Central memory CD8-positive, alpha-beta T cell (primary cell): ENCODE results near the gene RPH3AL.
A peak's percentile ranks its signal among the peaks of the same experiment; 100 is the strongest.

Experiments used
- ATAC-seq: fragments of 150-1000 bp; cut with Tn5 transposase; replicated peaks from 2 replicates; pipeline ENCODE4 v1.10.0; 2022; ENCODE audit warnings: mild to moderate bottlenecking, moderate FRiP score, moderate number of reproducible peaks; ENCODE audit not compliant: poor library complexity, severe bottlenecking; ENCODE audit errors: extremely low read depth
- DNase-seq, 2 donors: peaks; one replicate each; pipeline ENCODE4 v3.0.0; 2021; ENCODE audit warnings: low spot score in 2 of 2
- H3K27ac Mint-ChIP-seq: one replicate; pipeline ENCODE4 v1.8.0; 2022; ENCODE audit warnings: low read depth, mild to moderate bottlenecking, moderate library complexity, mixed read lengths
- H3K27me3 Mint-ChIP-seq: one replicate; pipeline ENCODE4 v1.8.0; 2022; ENCODE audit warnings: mixed read lengths
- H3K36me3 Mint-ChIP-seq: one replicate; pipeline ENCODE4 v1.8.0; 2022; ENCODE audit warnings: mild to moderate bottlenecking, moderate library complexity, mixed read lengths; ENCODE audit not compliant: insufficient read depth
- H3K4me1 Mint-ChIP-seq: one replicate; pipeline ENCODE4 v1.8.0; 2022; ENCODE audit warnings: mixed read lengths
- H3K4me3 Mint-ChIP-seq: one replicate; pipeline ENCODE4 v1.8.0; 2022; ENCODE audit warnings: mild to moderate bottlenecking, moderate library complexity, mixed read lengths
- H3K9me3 Mint-ChIP-seq: one replicate; pipeline ENCODE4 v1.8.0; 2022; ENCODE audit warnings: mixed read lengths

Gene RPH3AL

DNA sequence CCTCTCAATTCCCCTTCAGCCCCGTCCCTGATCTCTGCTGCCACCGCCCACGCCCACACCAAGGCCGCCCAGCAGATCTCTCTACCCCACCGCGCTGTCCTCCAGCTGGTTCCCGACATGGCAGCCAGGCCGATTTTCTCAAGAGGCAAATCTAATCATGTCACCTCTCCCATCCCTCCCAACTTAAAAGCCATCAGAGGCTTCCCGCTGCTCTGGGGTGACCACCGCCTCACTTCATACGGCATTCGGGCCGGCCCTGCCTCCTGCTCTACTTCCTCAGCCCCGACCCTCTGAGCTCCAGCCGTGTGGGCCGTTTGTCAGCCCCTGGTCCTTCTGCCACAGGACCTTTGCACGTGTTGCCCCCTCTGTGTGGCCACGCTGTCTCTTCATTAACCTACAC, 63.2 kb downstream of the RPH3AL start:
- Mint-ChIP-seq H3K27ac (peak overlapping the region; percentile 87), H3K4me1 (peaks cover 19% of the 10 kb centered on the region), H3K36me3 (peaks cover 10% of the 10 kb centered on the region), H3K4me3 (no peak overlapping the region), H3K9me3 (no peaks in the 10 kb centered on the region), H3K27me3 (peaks cover 13% of the 10 kb centered on the region)
- ATAC-seq (no peak), DNase-seq (no peak)

DNA sequence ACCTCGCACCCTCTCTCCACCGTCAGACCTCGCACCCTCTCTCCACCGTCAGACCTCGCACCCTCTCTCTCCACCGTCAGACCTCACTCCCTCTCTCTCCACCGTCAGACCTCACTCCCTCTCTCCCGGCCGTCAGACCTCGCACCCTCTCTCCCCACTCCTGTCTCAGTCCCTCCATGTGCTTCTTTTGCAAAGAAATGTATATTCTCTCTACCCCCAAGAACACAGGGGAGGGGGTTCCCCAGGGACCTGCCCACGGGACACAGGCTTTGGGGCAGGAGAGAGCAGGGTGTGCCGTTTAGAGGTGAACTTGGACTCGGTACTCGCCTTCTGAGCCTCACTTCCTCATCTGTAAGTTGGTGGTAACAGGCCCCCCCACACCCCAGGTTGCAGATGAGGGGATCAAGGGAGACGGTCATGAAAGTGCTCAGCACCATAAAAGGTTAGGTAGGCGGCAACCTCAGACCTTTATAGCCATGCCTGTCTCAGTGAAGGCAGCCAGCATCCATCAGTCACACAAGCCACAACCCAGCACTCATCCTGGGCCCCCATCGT, 63.7 kb downstream of the RPH3AL start:
- no peak overlapping the region for H3K4me3 Mint-ChIP-seq
- peaks cover 12% of the 10 kb centered on the region for H3K27me3 Mint-ChIP-seq
- peak overlapping the region; percentile 87 for H3K27ac Mint-ChIP-seq
- no peaks in the 10 kb centered on the region for H3K9me3 Mint-ChIP-seq
- DNase-seq (no peak), ATAC-seq (peak; percentile 28)
- peaks cover 10% of the 10 kb centered on the region for H3K36me3 Mint-ChIP-seq
- H3K4me1 Mint-ChIP-seq: peaks cover 19% of the 10 kb centered on the region

DNA sequence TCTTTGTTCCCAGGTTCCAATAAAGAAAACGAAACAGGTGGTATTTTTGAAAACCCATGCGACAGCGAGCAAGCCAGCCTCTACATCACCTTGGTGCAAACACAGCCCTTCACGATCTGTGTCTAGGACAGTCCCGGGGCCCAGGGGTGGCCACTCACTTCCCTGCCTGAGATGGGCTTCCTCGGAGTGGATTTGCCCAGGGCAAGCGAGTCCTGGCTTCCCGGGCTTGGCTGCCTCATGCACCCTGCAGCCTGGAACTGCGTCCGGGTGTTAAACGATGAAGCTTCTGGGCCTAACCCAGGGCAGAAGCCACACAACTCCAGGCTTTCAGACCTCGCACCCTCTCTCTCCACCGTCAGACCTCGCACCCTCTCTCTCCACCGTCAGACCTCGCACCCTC, 66.0 kb downstream of the RPH3AL start:
- no peak for ATAC-seq
- DNase-seq: no peak
- no peak overlapping the region for H3K4me3 Mint-ChIP-seq
- peaks cover 12% of the 10 kb centered on the region for H3K4me1 Mint-ChIP-seq
- H3K27ac Mint-ChIP-seq: no peak overlapping the region
- peaks cover 8% of the 10 kb centered on the region for H3K36me3 Mint-ChIP-seq
- H3K9me3 Mint-ChIP-seq: no peaks in the 10 kb centered on the region
- H3K27me3 Mint-ChIP-seq: no peaks in the 10 kb centered on the region

DNA sequence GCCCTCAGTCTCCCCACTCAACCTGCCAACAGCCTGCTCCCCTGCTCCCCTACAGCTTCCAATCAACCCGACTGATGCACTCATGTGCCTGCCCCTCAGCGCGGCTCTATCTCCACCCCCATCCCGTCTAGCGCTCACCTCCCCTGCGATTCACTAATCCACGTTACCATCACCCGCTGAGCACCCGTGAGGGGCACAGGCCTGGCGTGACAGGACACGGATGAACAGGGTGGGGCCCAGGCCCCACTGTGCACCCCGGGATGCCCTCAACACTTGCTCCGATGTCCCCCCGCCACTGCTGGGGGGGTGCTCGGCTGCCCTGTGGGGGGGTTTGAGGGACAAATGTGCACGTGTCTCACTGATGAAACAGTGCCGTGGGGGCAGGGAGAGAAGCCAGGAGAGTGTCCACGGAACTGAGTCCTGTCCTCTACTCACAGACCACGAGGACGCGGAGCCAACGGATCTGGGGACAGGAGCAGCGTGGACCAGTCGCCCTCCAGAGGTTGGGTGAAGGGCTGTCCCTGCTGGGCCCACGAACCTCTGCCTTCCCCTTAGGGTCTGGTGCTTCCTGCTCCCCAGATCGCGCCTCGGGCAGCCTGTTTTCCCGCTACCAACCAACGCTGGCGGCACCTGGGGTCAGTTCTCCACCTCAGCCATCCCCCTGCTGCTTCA, 66.7 kb downstream of the RPH3AL start:
- DNase-seq (no peak), ATAC-seq (no peak)
- Mint-ChIP-seq H3K36me3 (peaks cover 8% of the 10 kb centered on the region), H3K9me3 (no peaks in the 10 kb centered on the region), H3K27ac (no peak overlapping the region), H3K4me1 (peaks cover 12% of the 10 kb centered on the region), H3K4me3 (no peak overlapping the region), H3K27me3 (no peaks in the 10 kb centered on the region)

DNA sequence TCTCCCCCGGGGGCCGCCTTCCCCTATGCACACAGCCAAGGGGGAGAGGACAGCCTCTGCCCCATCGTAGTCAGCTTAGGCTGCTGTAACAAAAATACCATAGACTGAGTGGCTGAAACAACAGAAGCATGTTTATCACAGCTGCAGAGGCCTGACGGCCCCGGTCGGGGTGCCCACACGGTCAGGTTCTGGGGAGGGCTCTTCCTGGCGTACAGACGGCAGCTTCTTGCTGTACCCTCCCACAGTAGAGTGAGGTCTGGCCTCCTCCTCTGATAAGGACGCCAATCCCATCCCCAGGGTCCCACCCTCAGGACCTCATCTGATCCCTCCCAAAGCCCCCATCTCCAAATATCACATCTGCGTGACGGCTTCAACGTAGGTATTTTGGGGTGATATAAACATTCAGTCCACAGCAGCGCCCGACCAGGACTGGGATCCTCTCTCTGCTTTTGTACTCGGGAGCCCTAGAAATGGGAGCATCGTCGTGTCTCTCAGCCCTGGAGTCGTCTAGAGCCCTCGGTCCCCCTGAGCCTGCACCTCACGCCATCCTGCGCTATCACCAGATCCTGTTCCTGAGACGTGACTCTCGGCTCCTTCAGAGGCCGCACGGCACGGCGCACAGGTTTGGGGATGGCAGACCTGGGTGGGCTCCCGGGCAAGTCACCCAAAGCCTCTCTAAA, 67.8 kb downstream of the RPH3AL start:
- Mint-ChIP-seq H3K27me3 (peaks cover 6% of the 10 kb centered on the region), H3K36me3 (peaks cover 8% of the 10 kb centered on the region), H3K9me3 (no peaks in the 10 kb centered on the region), H3K4me3 (no peak overlapping the region), H3K27ac (no peak overlapping the region), H3K4me1 (peaks cover 11% of the 10 kb centered on the region)
- DNase-seq (no peak), ATAC-seq (no peak)

DNA sequence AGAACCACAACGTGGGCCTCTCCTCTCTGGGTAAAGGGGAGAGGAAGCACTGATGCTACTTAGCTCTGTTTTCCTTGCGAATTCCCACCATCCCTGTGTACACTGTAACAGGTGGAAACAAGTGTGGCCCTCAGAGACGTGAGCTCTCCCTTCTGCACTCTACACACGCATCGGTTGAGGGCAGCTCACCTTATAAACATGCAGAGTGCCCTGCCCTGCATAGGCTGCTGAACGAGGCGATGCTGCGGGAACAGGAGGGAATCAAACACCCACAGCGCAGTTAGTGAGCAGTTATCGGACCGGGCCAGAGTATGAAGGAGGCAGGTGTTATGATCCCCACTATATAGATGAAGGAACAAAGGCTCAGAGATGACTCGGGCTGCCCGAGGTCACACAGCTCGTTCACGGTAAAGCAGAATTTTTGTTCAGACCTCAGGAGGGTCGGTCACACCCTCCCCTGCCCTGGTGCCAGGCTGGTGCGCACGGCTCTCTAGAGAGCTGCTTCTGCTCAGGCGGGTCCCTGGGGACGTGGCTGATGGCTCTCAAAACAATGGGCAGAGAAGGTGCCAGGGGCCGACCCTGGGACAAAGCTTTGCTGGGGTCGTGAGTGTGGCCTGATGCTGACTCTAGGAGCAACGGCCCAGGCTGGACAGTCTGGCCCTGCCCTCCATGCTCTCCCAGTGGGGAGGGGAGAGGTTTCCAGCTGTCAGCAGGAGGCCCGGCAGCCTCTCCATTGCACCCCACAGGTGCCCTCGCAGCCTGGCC, 68.5 kb downstream of the RPH3AL start:
- no peak for ATAC-seq
- no peak overlapping the region for H3K4me3 Mint-ChIP-seq
- H3K27me3 Mint-ChIP-seq: peaks cover 6% of the 10 kb centered on the region
- no peaks in the 10 kb centered on the region for H3K9me3 Mint-ChIP-seq
- peaks cover 4% of the 10 kb centered on the region for H3K4me1 Mint-ChIP-seq
- no peak for DNase-seq
- H3K36me3 Mint-ChIP-seq: peaks cover 7% of the 10 kb centered on the region
- H3K27ac Mint-ChIP-seq: no peak overlapping the region

DNA sequence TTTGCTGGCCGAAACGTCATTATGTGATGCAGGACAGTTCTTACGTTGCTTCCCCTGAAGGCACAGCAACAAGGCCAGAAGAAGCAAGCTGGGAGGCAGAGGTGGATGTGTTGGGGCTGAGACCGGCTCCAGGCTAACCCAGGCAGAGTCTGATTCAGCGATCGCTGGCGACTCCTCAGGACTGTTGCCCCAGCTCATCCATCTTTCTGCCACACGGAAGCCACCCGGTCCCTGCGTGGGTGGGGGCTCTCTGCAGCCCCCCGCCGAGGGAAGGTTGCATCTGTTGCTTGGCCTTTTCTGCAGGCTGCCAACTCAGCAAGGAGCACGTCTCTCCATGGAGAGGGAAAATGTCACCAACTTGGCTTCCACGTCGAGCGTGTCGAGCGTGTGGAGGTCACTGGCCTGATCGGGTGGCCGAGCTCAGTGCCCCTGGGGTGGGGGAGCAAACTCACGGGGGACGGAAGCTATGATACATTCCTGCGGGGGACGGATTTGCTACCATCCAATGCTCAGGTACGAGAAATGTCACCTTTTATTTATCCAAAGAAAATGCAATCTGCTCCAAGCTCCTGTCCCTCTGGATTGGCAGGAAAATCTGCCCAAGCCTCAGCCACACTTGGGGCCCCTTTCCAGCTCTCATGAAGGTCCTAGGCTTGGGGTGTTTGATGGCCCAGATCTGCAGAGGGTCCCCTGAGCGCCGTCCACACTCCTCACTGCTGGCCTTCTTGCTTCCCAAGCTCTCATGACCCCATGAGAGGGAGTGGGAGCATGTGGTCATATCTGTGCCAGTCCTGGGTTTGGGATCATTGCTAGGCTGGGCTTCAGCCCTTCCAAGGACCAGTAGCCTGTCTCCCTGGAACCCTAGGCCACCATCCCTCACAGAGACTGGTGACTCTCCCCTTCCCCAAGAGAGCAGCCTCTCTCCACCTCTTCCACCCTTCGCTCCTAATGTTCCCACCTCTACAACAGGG, 69.4 kb downstream of the RPH3AL start:
- DNase-seq (no peak), ATAC-seq (no peak)
- H3K27me3 Mint-ChIP-seq: peaks cover 6% of the 10 kb centered on the region
- H3K36me3 Mint-ChIP-seq: peaks cover 5% of the 10 kb centered on the region
- no peaks in the 10 kb centered on the region for H3K9me3 Mint-ChIP-seq
- no peaks in the 10 kb centered on the region for H3K4me1 Mint-ChIP-seq
- H3K27ac Mint-ChIP-seq: no peak overlapping the region
- no peak overlapping the region for H3K4me3 Mint-ChIP-seq

DNA sequence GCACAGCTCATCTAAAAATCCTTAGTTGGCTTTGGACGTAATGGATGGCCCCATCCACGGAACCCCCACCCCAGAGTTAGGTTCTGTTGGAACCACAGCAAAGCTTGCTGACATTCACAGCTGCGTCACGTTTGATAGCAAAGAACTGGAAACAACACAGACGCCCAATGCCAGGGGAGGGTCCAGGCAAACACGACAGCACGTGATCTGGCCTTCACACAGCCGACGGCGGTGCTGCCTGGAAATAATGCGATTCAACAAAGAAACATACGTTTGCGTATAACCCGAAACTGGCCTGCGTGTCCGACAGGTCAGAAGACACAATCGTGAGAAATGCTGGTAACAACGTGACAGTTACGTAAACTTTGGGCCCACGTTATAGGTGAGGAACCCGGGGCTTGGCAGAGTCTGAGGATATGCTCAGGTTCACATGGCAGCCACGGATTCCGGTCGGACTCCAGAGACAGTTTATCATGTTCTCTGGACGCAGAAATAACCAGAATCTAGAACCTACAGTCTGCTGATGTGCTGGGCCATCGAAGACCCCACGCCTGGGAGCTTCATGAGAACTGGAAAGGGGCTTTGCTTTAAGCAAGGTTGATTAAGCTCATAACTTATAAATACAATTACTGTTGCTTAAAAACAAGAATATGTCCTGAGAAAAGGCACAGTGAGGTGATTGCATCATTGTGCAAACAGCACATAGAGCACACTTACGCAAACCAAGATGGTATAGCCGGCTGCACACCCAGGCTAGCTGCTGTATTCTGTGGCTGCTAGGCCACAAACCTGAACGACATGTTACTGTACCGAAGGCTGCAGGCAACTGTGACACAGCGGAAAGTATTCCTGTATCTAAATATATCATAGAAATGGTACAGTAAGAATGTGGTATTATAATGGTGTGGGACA, 70.4 kb downstream of the RPH3AL start:
- H3K27ac Mint-ChIP-seq: no peak overlapping the region
- H3K27me3 Mint-ChIP-seq: peaks cover 6% of the 10 kb centered on the region
- peaks cover 5% of the 10 kb centered on the region for H3K36me3 Mint-ChIP-seq
- no peak for DNase-seq
- no peak for ATAC-seq
- H3K9me3 Mint-ChIP-seq: no peaks in the 10 kb centered on the region
- H3K4me1 Mint-ChIP-seq: no peaks in the 10 kb centered on the region
- no peak overlapping the region for H3K4me3 Mint-ChIP-seq

DNA sequence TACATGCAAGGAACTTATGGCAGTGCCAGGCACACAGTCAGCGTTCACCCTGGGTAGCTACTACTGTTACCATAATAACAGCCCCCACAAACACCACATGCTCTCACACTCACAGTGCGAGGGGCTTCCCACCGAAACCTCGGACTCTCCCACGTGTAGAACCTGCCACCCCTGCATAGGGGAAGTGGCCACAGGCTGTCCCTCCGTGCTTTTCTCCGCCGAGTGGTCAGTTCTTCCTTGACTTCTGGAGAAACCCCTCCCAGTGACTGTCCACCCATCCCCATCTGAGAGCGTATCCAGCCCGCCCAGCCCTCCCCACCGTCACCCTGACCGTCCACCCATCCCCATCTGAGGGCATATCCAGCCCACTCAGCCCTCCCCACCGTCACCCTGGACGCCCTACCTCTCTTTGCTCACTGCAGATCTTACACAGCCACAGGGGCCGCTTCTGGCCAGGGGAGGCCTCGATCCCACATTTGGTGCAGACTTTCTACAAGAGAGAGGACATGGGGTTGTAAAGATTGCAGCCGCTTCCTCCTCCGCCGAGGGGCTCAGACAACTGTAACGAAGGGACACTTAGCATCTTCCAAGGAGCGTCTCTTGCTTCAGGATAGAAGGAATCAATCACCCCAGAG, 71.1 kb downstream of the RPH3AL start:
- H3K4me1 Mint-ChIP-seq: no peaks in the 10 kb centered on the region
- no peaks in the 10 kb centered on the region for H3K9me3 Mint-ChIP-seq
- H3K27me3 Mint-ChIP-seq: peaks cover 6% of the 10 kb centered on the region
- no peak overlapping the region for H3K4me3 Mint-ChIP-seq
- H3K36me3 Mint-ChIP-seq: peaks cover 2% of the 10 kb centered on the region
- H3K27ac Mint-ChIP-seq: no peak overlapping the region
- ATAC-seq: no peak
- DNase-seq: no peak

DNA sequence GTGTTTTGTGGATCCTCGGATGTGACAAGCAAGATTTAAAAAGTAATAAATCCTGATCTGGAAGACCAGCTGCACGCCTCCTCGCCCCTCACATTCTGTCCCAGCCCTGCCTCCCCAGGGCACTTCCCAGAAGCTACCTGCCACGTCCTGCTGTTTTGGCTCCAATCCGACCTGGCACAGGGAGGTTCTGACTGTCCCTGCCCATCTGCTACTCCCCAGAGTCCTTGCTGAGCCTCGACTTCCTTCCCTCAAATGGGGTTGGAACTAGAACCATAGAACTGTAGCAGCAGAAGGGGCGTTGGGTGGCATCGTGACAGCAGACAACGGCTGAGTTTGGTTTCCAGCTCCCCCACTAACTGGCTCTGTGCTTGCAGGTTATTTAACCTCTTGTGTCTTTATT, 71.7 kb downstream of the RPH3AL start:
- no peak overlapping the region for H3K27ac Mint-ChIP-seq
- no peak for ATAC-seq
- no peaks in the 10 kb centered on the region for H3K4me1 Mint-ChIP-seq
- H3K36me3 Mint-ChIP-seq: no peaks in the 10 kb centered on the region
- H3K27me3 Mint-ChIP-seq: peaks cover 6% of the 10 kb centered on the region
- no peaks in the 10 kb centered on the region for H3K9me3 Mint-ChIP-seq
- no peak overlapping the region for H3K4me3 Mint-ChIP-seq
- no peak for DNase-seq

DNA sequence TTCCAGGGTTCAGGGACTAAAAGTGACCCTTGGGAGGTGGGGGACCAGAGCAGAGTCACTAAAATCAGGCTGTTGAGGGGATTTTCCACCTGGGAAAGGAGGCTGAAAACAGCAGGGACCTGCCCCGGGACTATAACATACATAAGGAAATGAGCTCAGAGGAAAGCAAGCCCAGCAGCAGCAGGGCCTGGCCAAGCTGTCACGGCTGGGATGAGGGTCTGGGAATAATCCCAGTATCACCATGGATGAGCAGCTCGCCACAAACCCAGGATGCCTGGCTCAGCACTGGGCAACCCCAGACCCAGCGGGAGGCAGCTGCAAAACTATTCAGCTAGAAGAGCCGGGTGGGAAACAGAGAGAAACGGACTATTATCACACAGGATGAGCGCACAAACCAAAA, 72.4 kb downstream of the RPH3AL start:
- Mint-ChIP-seq H3K27ac (no peak overlapping the region), H3K4me1 (no peaks in the 10 kb centered on the region), H3K9me3 (no peaks in the 10 kb centered on the region), H3K27me3 (peaks cover 6% of the 10 kb centered on the region), H3K4me3 (no peak overlapping the region), H3K36me3 (no peaks in the 10 kb centered on the region)
- DNase-seq: no peak
- no peak for ATAC-seq
